HUES48 (cell line): Measurements from ENCODE around the gene GLP2R.

Experiments used
- H3K27ac ChIP-seq: one replicate; pipeline ENCODE4 v1.7.0; 2013; ENCODE audit warnings: low read depth, low read length, inconsistent platforms
- H3K27me3 ChIP-seq: 2 replicates; pipeline ENCODE4 v1.6.1; 2013; ENCODE audit warnings: mild to moderate bottlenecking, low read length; ENCODE audit not compliant: control insufficient read depth, insufficient read depth
- H3K36me3 ChIP-seq: 2 replicates; pipeline ENCODE4 v1.6.1; 2013; ENCODE audit warnings: low read length; ENCODE audit not compliant: control insufficient read depth, insufficient read depth
- H3K4me1 ChIP-seq: 2 replicates; pipeline ENCODE4 v1.6.1; 2013; ENCODE audit warnings: mild to moderate bottlenecking, low read length; ENCODE audit not compliant: control insufficient read depth, insufficient read depth
- H3K4me3 ChIP-seq: 2 replicates; pipeline ENCODE4 v1.5.1; 2013; ENCODE audit warnings: mild to moderate bottlenecking, low read depth, low read length
- H3K9ac ChIP-seq: 2 replicates; pipeline ENCODE4 v1.6.1; 2013; ENCODE audit warnings: mild to moderate bottlenecking, low read depth, low read length, moderate library complexity
- H3K9me3 ChIP-seq: 2 replicates; pipeline ENCODE4 v1.6.1; 2013; ENCODE audit warnings: low read length; ENCODE audit not compliant: control insufficient read depth, insufficient read depth

The GLP2R gene

DNA sequence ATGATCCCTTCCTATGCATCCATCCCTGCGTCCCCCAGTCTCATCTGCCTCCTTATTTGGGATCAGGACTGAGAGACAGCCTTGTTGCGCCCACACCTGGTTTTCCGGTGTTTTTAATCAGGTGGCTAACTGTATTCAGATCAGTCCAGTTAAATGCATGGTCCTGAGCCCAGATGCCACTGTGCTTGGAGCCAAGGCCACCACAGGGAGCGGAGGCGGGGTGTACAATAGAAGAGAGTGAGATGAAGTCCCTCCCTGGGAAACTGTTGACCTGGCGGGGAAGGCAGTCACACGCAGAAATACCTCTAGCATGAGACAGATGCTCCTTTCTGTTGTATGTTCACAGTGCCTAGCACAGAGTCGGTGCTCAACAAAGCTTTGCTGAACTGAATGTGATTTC lies 73.1 kb downstream of the GLP2R start:
- Histone ChIP-seq H3K27me3 (no peaks in the 10 kb centered on the region), H3K9me3 (no peaks in the 10 kb centered on the region), H3K36me3 (no peaks in the 10 kb centered on the region), H3K4me3 (no peak overlapping the region), H3K4me1 (no peaks in the 10 kb centered on the region), H3K9ac (no peak overlapping the region), H3K27ac (no peak overlapping the region)

DNA sequence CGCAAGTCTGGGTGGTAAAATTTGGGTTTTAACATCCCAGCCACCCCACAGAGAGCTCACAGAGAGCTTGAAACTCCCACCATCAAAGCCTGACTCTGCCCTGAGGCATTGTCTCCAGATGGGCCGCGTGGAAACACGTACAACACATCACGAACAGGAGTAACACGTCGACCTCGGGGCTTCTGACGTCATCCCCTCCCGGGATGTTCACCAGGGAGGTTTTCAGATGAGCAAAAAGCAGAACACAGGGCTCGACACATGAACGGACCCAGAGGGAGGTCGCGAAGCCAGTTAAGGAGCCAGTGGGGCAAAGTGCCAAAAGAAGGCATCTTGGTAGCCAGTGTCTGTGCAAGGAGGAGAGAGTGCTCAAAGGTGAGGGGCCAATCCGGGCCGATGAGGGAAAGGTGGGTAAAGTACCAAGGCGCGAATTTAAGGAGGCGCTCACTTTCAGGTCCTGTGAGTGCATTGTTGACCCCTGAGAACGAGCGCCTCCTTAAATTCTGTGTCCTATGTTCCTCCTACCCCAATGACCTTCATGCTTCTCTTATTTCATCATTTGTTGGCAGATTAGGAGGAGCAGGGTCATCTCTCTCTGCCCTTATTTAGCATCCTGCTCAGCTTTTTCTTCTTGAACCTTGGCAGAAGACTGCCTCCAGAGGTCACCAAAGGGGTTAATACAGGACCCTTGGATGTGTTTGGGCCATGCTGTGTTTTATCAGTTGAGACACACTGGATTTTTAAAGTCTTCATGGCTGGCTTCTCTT lies 73.7 kb downstream of the GLP2R start:
- Histone ChIP-seq H3K4me1 (no peaks in the 10 kb centered on the region), H3K9ac (no peak overlapping the region), H3K9me3 (no peaks in the 10 kb centered on the region), H3K4me3 (no peak overlapping the region), H3K27ac (no peak overlapping the region), H3K36me3 (no peaks in the 10 kb centered on the region), H3K27me3 (no peaks in the 10 kb centered on the region)

DNA sequence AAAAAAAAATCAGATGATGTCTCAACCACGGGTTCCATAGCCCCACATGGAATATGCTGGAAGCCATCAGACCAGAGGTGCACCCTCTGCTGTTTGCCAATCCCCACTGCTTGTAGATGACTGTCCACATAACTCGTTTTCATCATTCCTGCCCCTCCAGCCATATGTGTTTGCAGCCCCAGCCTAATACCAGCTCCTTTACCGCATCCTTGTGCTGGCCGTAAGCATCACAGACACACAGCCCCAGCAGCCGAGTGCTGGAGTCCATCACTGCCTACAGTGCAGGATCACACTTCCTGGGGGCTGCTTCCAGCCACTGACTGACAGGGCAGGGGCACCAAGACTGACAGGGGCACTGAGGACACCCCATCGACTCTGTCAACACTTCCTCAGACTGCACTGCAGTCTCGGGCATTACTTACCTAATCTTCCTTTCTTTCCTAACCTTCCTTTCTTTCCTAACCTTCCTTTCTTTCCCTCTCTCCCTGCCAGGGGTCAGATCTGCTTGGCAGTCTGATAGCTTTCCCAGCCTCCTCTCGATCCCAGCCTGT lies 74.4 kb downstream of the GLP2R start:
- H3K4me3 ChIP-seq, result no peak overlapping the region
- no peaks in the 10 kb centered on the region for H3K36me3 ChIP-seq
- no peak overlapping the region for H3K27ac ChIP-seq
- no peaks in the 10 kb centered on the region for H3K9me3 ChIP-seq
- no peaks in the 10 kb centered on the region for H3K4me1 ChIP-seq
- H3K9ac ChIP-seq, result no peak overlapping the region
- H3K27me3 ChIP-seq, result no peaks in the 10 kb centered on the region

- Histone ChIP-seq H3K27me3 (no peaks in the 10 kb centered on the region), H3K36me3 (no peaks in the 10 kb centered on the region), H3K9me3 (no peaks in the 10 kb centered on the region), H3K4me1 (no peaks in the 10 kb centered on the region), H3K4me3 (no peak overlapping the region), H3K9ac (no peak overlapping the region), H3K27ac (no peak overlapping the region)
Measured at GRCh38 chr17:9900784-9901183, 75.1 kb downstream of the GLP2R start.

GRCh38 chr17:9902120-9902519 lies 76.4 kb downstream of the GLP2R start:
- Histone ChIP-seq H3K4me1 (no peaks in the 10 kb centered on the region), H3K36me3 (no peaks in the 10 kb centered on the region), H3K9ac (no peak overlapping the region), H3K27me3 (no peaks in the 10 kb centered on the region), H3K4me3 (no peak overlapping the region), H3K27ac (no peak overlapping the region), H3K9me3 (no peaks in the 10 kb centered on the region)

DNA sequence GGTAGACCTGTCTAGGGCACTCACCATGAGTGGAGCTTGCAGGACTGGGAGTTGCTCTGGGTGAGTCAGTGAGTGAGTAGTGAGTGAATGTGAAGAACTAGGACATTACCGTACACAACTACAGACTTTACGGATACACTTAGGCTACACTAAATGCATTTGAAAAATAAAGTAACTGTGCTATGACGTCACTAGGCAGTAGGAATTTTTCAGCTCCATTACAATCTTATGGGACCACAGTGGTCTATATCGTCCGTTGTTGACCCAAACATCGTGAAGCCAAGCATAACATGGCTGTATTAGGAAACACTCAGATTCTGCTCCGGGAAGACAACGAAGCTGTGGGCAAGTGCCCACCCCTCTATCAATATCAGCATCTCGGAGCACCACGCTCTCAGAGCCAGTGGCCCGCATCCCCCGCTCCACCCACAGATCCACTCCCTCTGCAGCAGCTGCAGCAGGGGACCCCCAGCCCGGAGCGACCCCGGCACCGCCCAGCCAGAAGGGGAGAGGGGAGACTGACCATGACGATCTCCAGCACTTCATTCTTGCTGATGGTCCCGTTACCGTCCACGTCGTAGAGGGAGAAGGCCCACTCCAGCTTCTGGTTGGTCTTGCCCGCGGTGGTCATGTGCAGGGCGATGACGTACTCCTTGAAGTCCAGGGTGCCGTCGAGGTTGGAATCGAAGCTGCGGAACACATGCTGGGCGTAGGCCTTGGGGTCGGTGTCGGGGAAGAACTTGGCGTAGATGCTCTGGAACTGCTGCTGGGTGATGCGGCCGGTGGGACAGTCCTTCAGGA lies 78.8 kb downstream of the GLP2R start:
- no peaks in the 10 kb centered on the region; the same call in 1 of the 2 replicates for H3K4me1 ChIP-seq
- no peak overlapping the region for H3K9ac ChIP-seq
- no peaks in the 10 kb centered on the region for H3K27me3 ChIP-seq
- no peak overlapping the region for H3K4me3 ChIP-seq
- no peaks in the 10 kb centered on the region for H3K36me3 ChIP-seq
- H3K9me3 ChIP-seq, result no peaks in the 10 kb centered on the region
- H3K27ac ChIP-seq, result no peak overlapping the region

DNA sequence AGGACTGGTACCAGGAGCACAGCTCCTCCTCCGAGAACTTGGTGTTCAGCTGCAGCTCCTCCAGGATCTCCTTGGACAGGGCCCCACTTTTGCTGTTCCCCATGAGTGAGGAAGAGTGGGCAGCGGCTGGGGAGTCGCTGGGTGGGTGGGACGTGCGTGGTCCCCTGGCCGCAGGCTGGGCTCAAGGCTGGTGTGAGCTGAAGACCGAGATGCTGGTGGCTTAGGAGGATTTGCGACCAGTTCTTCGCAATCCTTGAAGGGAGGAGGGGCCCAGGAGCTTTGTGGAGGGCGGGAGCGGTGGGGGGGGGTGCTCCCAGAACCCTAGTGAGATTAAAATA lies 79.3 kb downstream of the GLP2R start, which contains the start of gene RCVRN:
RCVRN (minus strand) TSS at position 194 of the 338 bp plus-strand sequence; CDS start at position 103, 91 bp downstream.
- H3K27me3 ChIP-seq, result no peaks in the 10 kb centered on the region
- H3K36me3 ChIP-seq, result no peaks in the 10 kb centered on the region
- H3K4me3 ChIP-seq, result no peak within 1 kb of the TSS
- no peak within 1 kb of the TSS for H3K27ac ChIP-seq
- no peaks in the 10 kb centered on the region; the same call in 1 of the 2 replicates for H3K4me1 ChIP-seq
- H3K9me3 ChIP-seq, result no peaks in the 10 kb centered on the region
- no peak within 1 kb of the TSS for H3K9ac ChIP-seq

GRCh38 chr17:9905902-9906301 lies 80.2 kb downstream of the GLP2R start:
- Histone ChIP-seq H3K4me1 (no peaks in the 10 kb centered on the region; the same call in 1 of the 2 replicates), H3K4me3 (no peak overlapping the region), H3K27ac (no peak overlapping the region), H3K36me3 (no peaks in the 10 kb centered on the region), H3K27me3 (no peaks in the 10 kb centered on the region), H3K9me3 (no peaks in the 10 kb centered on the region), H3K9ac (no peak overlapping the region)

DNA sequence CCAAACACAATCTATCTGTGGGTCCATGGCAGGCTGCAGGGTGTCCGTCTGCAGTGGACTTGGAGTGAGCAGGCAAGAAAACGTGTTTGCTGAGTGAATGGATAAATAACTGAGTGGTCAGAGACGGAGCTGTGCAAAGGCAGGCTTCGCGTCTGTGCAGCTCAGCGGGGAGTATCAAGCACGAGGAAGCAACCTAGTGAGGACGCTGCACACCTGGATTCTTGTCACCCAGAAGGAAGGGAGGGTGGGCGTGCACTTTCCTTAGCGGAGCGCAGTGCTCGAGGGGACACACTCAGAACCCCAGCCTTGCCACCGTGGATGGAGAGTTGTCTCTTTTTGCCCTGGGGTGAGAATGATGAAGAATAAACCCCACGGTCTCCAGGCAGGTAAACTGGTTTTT lies 80.9 kb downstream of the GLP2R start:
- H3K4me1 ChIP-seq, result no peaks in the 10 kb centered on the region; the same call in 1 of the 2 replicates
- no peaks in the 10 kb centered on the region for H3K9me3 ChIP-seq
- no peak overlapping the region for H3K4me3 ChIP-seq
- H3K27ac ChIP-seq, result no peak overlapping the region
- H3K27me3 ChIP-seq, result no peaks in the 10 kb centered on the region
- no peak overlapping the region for H3K9ac ChIP-seq
- no peaks in the 10 kb centered on the region for H3K36me3 ChIP-seq

DNA sequence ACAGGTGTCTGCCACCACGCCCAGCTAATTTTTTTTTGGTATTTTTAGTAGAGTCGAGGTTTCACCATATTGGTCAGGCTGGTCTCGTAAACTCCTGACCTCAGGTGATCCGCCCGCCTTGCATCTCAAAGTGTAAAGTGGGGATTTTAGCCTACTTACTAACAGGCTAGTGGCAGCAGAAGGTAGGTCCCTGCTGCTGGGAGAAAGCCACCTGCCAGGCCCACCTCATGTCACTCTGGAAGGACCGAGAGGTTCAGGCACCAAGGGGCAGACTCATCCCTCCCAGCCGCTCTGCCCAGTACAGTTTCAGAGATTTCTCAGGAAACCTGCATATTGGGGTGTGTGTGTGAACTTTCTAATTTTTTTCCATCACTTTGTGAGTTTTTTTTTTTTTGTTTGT lies 81.4 kb downstream of the GLP2R start:
- Histone ChIP-seq H3K9ac (no peak overlapping the region), H3K4me3 (no peak overlapping the region), H3K4me1 (no peaks in the 10 kb centered on the region; the same call in 1 of the 2 replicates), H3K9me3 (no peaks in the 10 kb centered on the region), H3K36me3 (no peaks in the 10 kb centered on the region), H3K27me3 (no peaks in the 10 kb centered on the region), H3K27ac (no peak overlapping the region)
